SK-N-SH (cell line): ENCODE results near the gene FKBP1C. TPM values are rescaled to one million over a fixed set of nuclear protein-coding genes. Genes with fewer than 3 reads are reported as not detected.

ENCODE experiments used
- CTCF ChIA-PET: fragments of 300-600, 350-600 bp; formaldehyde crosslinking; extraction: SDS; loops from one replicate; lab custom pipeline; 2021; lab: Yijun Ruan, JAX
- POLR2A ChIA-PET: fragments of 350-600 bp; sonication (Branson Sonifier 250); formaldehyde crosslinking; extraction: SDS; loops from one replicate; lab custom pipeline; 2020; ENCODE audit warnings: antibody characterized with exemption, inconsistent platforms; lab: Yijun Ruan, JAX
- DNase-seq: peaks from one replicate; pipeline ENCODE4 v3.0.0; 2012
- H2AFZ ChIP-seq: fragments of 200-600 bp; sonication (generic); 2 replicates; pipeline ENCODE4 v1.8.1; 2016; ENCODE audit warnings: antibody characterized with exemption, mild to moderate bottlenecking, low read depth
- H3F3A ChIP-seq: fragments of 200-600 bp; sonication (generic); replicated peaks from 2 replicates; pipeline ENCODE3; 2016; ENCODE audit warnings: antibody characterized with exemption, mild to moderate bottlenecking; ENCODE audit not compliant: insufficient read depth
- H3K27ac ChIP-seq, 2 experiments: fragments of 200-500 bp in 1 of 2; fragments of 200-600 bp in 1 of 2; sonication (Bioruptor generic) in 1 of 2; sonication (generic), shearing (Covaris generic) in 1 of 2; 2 replicates each; pipeline versions ENCODE4 v1.5.1 to v1.6.1; 2014 to 2016; ENCODE audit warnings: low read depth in 2 of 2, inconsistent platforms in 1 of 2, low read length in 1 of 2, mild to moderate bottlenecking in 1 of 2, mixed read lengths in 1 of 2
- H3K27me3 ChIP-seq: fragments of 200-600 bp; sonication (generic), shearing (Covaris generic); 2 replicates; pipeline ENCODE4 v1.6.1; 2016; ENCODE audit warnings: mixed run types; ENCODE audit not compliant: insufficient read depth
- H3K36me3 ChIP-seq, 2 experiments: fragments of 200-500 bp in 1 of 2; fragments of 200-600 bp in 1 of 2; sonication (Bioruptor generic) in 1 of 2; sonication (generic) in 1 of 2; replicated peaks in 1 of 2; 2 replicates each; pipeline versions ENCODE3 to v1.5.1; 2014 to 2016; ENCODE audit warnings: low read length in 1 of 2, mild to moderate bottlenecking in 1 of 2; ENCODE audit not compliant: insufficient read depth in 2 of 2, control insufficient read depth in 1 of 2
- H3K4me1 ChIP-seq, 2 experiments: fragments of 200-500 bp in 1 of 2; fragments of 200-600 bp in 1 of 2; sonication (Bioruptor generic) in 1 of 2; sonication (generic), shearing (Covaris generic) in 1 of 2; 2 replicates each; pipeline versions ENCODE4 v1.5.1 to v1.6.1; 2014 to 2016; ENCODE audit warnings: low read depth in 1 of 2, low read length in 1 of 2, mixed run types in 1 of 2; ENCODE audit not compliant: insufficient read depth in 2 of 2, control insufficient read depth in 1 of 2
- H3K4me2 ChIP-seq: fragments of 200-600 bp; sonication (generic), shearing (Covaris generic); 2 replicates; pipeline ENCODE4 v1.6.1; 2017; ENCODE audit warnings: mixed run types
- H3K4me3 ChIP-seq, 2 experiments: fragments of 200-500 bp in 1 of 2; fragments of 200-600 bp in 1 of 2; sonication (Bioruptor generic) in 1 of 2; sonication (generic), shearing (Covaris generic) in 1 of 2; 2 replicates each; pipeline versions ENCODE4 v1.5.1 to v1.8.1; 2014 to 2016; ENCODE audit warnings: low read depth in 2 of 2, inconsistent platforms in 1 of 2, low read length in 1 of 2, mild to moderate bottlenecking in 1 of 2, mixed read lengths in 1 of 2, moderate library complexity in 1 of 2
- H3K79me2 ChIP-seq: fragments of 200-600 bp; sonication (generic); 2 replicates; pipeline ENCODE4 v1.8.1; 2017; ENCODE audit warnings: mild to moderate bottlenecking; ENCODE audit not compliant: insufficient read depth
- H3K9ac ChIP-seq: fragments of 200-600 bp; sonication (generic); 2 replicates; pipeline ENCODE4 v1.6.1; 2017; ENCODE audit warnings: mixed run types
- H3K9me2 ChIP-seq: fragments of 200-600 bp; sonication (generic); 2 replicates; pipeline ENCODE4 v1.6.1; 2017; ENCODE audit warnings: mixed run types
- H3K9me3 ChIP-seq: fragments of 200-600 bp; sonication (generic); 2 replicates; pipeline ENCODE4 v1.6.1; 2017; ENCODE audit warnings: mixed run types, mild to moderate bottlenecking, moderate library complexity
- H4K20me1 ChIP-seq: fragments of 200-600 bp; sonication (generic); 2 replicates; pipeline ENCODE4 v1.6.1; 2017; ENCODE audit warnings: mild to moderate bottlenecking, mixed run types; ENCODE audit not compliant: insufficient read depth
- CHD2 ChIP-seq: fragments of 150-350 bp; IDR thresholded peaks from 2 replicates; pipeline ENCODE4 v1.6.1; 2018; ENCODE audit warnings: low read length; ENCODE audit not compliant: partially characterized antibody
- EP300 ChIP-seq, 2 experiments: IDR thresholded peaks; 2 replicates each; pipeline versions ENCODE4 v1.4.0 to v1.6.1; 2012; ENCODE audit warnings: borderline replicate concordance in 1 of 2, low read depth in 1 of 2, low read length in 1 of 2
- FOSL2 ChIP-seq: IDR thresholded peaks from 2 replicates; pipeline ENCODE4 v1.4.0; 2012; ENCODE audit warnings: low read depth, mild to moderate bottlenecking, moderate library complexity, borderline replicate concordance
- GATA2 ChIP-seq: sonication (generic); formaldehyde crosslinking; IDR thresholded peaks from 2 replicates; pipeline ENCODE4 v1.5.0; 2020; ENCODE audit warnings: mild to moderate bottlenecking, missing genetic modification reagents
- POLR2AphosphoS5 ChIP-seq: IDR thresholded peaks from 2 replicates; pipeline ENCODE4 v1.6.1; 2012; ENCODE audit warnings: low read depth, low read length
- RAD21 ChIP-seq: IDR thresholded peaks from 2 replicates; pipeline ENCODE4 v1.6.1; 2012; ENCODE audit warnings: mild to moderate bottlenecking, low read length
- RXRA ChIP-seq: IDR thresholded peaks from 2 replicates; pipeline ENCODE4 v1.4.0; 2012; ENCODE audit warnings: low read depth, mild to moderate bottlenecking, borderline replicate concordance
- TAF1 ChIP-seq: IDR thresholded peaks from 2 replicates; pipeline ENCODE4 v1.6.1; 2012; ENCODE audit warnings: low read depth, mild to moderate bottlenecking, low read length, moderate library complexity, borderline replicate concordance
- TCF12 ChIP-seq: IDR thresholded peaks from 2 replicates; pipeline ENCODE4 v1.4.0; 2012
- YY1 ChIP-seq: IDR thresholded peaks from 2 replicates; pipeline ENCODE4 v1.4.0; 2012; ENCODE audit warnings: low read depth, mild to moderate bottlenecking
- WGBS: methylation state at CpG from one replicate; pipeline ENCODE4 v1.1.6; 2017; ENCODE audit warnings: low lambda C conversion rate; 5-methylcytosine and 5-hydroxymethylcytosine counted together
- polyA plus RNA-seq, 3 experiments: library from polyadenylated mRNA; depleted of rRNA; stranded (reverse); fragments of >200 nt; gene quantifications; 2 replicates each; pipeline ENCODE4 v1.2.3, GENCODE V29; 2012
- TF ChIP-seq, protein P1 (sequence below): fragments of 150-350 bp; IDR thresholded peaks from 2 replicates; pipeline ENCODE4 v1.6.1; 2017; ENCODE audit warnings: antibody characterized with exemption, low read length, low read depth, borderline replicate concordance
- TF ChIP-seq, protein P2 (sequence below): fragments of 200-600 bp; sonication (generic); IDR thresholded peaks from 2 replicates; pipeline ENCODE4 v1.6.1; 2017; ENCODE audit warnings: antibody characterized with exemption, mild to moderate bottlenecking, moderate library complexity
- TF ChIP-seq, protein P3 (sequence below): IDR thresholded peaks from 2 replicates; pipeline ENCODE4; 2012

FKBP1C gene
- polyA plus RNA-seq, 1 of the 3 experiments (the other 2 are of a cell fraction), result 1.2 TPM

DNA sequence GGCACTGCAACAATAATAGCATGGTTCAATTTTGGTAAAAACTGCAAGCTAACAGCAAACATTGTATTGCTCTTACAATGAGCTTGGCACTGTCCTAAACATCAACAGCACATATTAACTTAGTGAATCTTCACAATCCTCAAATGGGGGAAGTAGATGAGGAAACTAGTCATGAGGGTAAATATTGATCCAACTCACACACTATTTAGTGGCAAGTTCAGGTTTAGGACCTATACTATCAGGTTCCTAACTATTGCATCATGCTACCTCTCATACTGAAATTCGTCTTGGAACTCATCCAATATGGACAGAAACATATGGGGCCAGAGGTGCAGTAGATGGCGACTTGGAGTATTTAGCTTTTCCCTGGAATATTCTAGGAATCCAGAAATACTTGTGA lies 34.2 kb downstream of the FKBP1C start:
- no peaks in the 10 kb centered on the region for H3K79me2 ChIP-seq
- H3F3A ChIP-seq, result no peaks in the 10 kb centered on the region
- H3K27ac ChIP-seq, result no peak overlapping the region
- POLR2A ChIA-PET, result no interaction called here
- no peak overlapping the region for H2AFZ ChIP-seq
- no peak overlapping the region for H3K4me2 ChIP-seq
- H3K9me2 ChIP-seq, result no peaks in the 10 kb centered on the region
- TF ChIP-seq POLR2AphosphoS5 (no peak), TCF12 (no peak), YY1 (no peak), EP300 (IDR thresholded peaks at IDR 0.05; ENCODE audit: borderline replicate concordance in 1 of 2, low read depth in 1 of 2, low read length in 1 of 2) (no peak), RXRA (no peak), GATA2 (no peak), FOSL2 (no peak), RAD21 (no peak), CHD2 (no peak)
- TF ChIP-seq, protein P1, sequence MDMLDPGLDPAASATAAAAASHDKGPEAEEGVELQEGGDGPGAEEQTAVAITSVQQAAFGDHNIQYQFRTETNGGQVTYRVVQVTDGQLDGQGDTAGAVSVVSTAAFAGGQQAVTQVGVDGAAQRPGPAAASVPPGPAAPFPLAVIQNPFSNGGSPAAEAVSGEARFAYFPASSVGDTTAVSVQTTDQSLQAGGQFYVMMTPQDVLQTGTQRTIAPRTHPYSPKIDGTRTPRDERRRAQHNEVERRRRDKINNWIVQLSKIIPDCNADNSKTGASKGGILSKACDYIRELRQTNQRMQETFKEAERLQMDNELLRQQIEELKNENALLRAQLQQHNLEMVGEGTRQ, result no peak
- TF ChIP-seq, protein P2, sequence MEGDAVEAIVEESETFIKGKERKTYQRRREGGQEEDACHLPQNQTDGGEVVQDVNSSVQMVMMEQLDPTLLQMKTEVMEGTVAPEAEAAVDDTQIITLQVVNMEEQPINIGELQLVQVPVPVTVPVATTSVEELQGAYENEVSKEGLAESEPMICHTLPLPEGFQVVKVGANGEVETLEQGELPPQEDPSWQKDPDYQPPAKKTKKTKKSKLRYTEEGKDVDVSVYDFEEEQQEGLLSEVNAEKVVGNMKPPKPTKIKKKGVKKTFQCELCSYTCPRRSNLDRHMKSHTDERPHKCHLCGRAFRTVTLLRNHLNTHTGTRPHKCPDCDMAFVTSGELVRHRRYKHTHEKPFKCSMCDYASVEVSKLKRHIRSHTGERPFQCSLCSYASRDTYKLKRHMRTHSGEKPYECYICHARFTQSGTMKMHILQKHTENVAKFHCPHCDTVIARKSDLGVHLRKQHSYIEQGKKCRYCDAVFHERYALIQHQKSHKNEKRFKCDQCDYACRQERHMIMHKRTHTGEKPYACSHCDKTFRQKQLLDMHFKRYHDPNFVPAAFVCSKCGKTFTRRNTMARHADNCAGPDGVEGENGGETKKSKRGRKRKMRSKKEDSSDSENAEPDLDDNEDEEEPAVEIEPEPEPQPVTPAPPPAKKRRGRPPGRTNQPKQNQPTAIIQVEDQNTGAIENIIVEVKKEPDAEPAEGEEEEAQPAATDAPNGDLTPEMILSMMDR, result no peak
- 2% methylated on average over 2 of the region's 2 CpGs for WGBS
- DNase-seq, result no peak
- CTCF ChIA-PET, result interaction anchor here (0.7 kb wide), 1 partner anchor 10 kb away, joined by 3 read pairs; no protein-coding TSS in a partner anchor
- H3K27me3 ChIP-seq, result no peaks in the 10 kb centered on the region; the same call in 1 of the 2 replicates
- no peak overlapping the region for H3K4me3 ChIP-seq
- H3K9ac ChIP-seq, result no peak overlapping the region
- no peaks in the 10 kb centered on the region for H3K4me1 ChIP-seq
- no peaks in the 10 kb centered on the region for H3K9me3 ChIP-seq
- no peaks in the 10 kb centered on the region for H3K36me3 ChIP-seq
- no peaks in the 10 kb centered on the region for H4K20me1 ChIP-seq

DNA sequence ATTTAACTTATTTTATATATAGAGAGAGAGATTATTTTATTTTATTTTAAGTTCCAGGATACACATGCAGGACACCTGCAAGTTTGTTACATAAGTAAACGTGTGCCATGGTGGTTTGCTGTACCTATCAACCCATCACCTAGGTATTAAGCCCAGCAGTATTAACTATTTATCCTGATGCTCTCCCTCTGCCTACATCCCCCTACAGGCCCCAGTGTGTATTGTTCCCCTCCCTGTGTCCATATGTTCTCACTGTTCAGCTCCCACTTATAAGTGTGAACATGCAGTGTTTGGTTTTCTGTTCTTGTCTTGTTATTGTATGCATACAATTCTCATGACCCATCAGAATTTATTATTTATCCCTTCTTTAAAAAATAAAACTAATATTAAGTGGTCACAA lies 34.6 kb downstream of the FKBP1C start:
- H3K9me2 ChIP-seq, result no peaks in the 10 kb centered on the region
- H3K4me2 ChIP-seq, result no peak overlapping the region
- H3K9me3 ChIP-seq, result no peaks in the 10 kb centered on the region
- no peaks in the 10 kb centered on the region for H3F3A ChIP-seq
- 5% methylated on average over 1 of the region's 1 CpG for WGBS
- H3K9ac ChIP-seq, result no peak overlapping the region
- H2AFZ ChIP-seq, result no peak overlapping the region
- H3K79me2 ChIP-seq, result no peaks in the 10 kb centered on the region
- CTCF ChIA-PET, result interaction anchor here (0.7 to 1.8 kb wide), 2 partner anchors 11 kb away, joined by 3 read pairs; no protein-coding TSS in a partner anchor
- no peaks in the 10 kb centered on the region for H4K20me1 ChIP-seq
- H3K4me1 ChIP-seq, result no peaks in the 10 kb centered on the region
- H3K4me3 ChIP-seq, result no peak overlapping the region
- no peak overlapping the region for H3K27ac ChIP-seq
- no peaks in the 10 kb centered on the region for H3K36me3 ChIP-seq
- TF ChIP-seq, protein P2, result peak; percentile 33; the same call in 1 of the 2 replicates
- TF ChIP-seq, protein P3, sequence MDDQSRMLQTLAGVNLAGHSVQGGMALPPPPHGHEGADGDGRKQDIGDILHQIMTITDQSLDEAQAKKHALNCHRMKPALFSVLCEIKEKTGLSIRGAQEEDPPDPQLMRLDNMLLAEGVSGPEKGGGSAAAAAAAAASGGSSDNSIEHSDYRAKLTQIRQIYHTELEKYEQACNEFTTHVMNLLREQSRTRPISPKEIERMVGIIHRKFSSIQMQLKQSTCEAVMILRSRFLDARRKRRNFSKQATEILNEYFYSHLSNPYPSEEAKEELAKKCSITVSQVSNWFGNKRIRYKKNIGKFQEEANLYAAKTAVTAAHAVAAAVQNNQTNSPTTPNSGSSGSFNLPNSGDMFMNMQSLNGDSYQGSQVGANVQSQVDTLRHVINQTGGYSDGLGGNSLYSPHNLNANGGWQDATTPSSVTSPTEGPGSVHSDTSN, result no peak
- TF ChIP-seq TAF1, result no peak
- POLR2A ChIA-PET, result no interaction called here
- DNase-seq, result no peak
- no peaks in the 10 kb centered on the region; the same call in 1 of the 2 replicates for H3K27me3 ChIP-seq
